Activated CD4-positive, alpha-beta T cell treated with anti-CD3 and anti-CD28 coated beads, Interleukin-2, amount 10 ng/mL, durations not matched to agents 7 days and 5 days (primary cell): ENCODE data around the gene SCGB1D2. TPM values are rescaled to one million over a fixed set of nuclear protein-coding genes. Genes with fewer than 3 reads are reported as not detected.

ENCODE experiments used
- CTCF ChIA-PET: fragments of 350-600 bp; sonication (Branson Sonifier 250); formaldehyde crosslinking; loops from one replicate; lab custom pipeline; 2021; ENCODE audit warnings: antibody characterized with exemption; lab: Charles Lee
- POLR2A ChIA-PET: fragments of 350-600 bp; sonication (Branson Sonifier 250); formaldehyde crosslinking; loops from one replicate; lab custom pipeline; 2021; ENCODE audit warnings: antibody characterized with exemption; lab: Charles Lee
- DNase-seq: peaks from one replicate; pipeline ENCODE4 v3.0.0-alpha.2; 2020
- H3K27ac Mint-ChIP-seq: one replicate; pipeline ENCODE4 v1.8.0; 2021; ENCODE audit warnings: mild to moderate bottlenecking, moderate library complexity, mixed read lengths
- H3K27me3 Mint-ChIP-seq: one replicate; pipeline ENCODE4 v1.8.0; 2021; ENCODE audit warnings: mixed read lengths
- H3K36me3 Mint-ChIP-seq: one replicate; pipeline ENCODE4 v1.8.0; 2021; ENCODE audit warnings: low read depth, mixed read lengths
- H3K4me1 Mint-ChIP-seq: one replicate; pipeline ENCODE4 v1.8.0; 2021; ENCODE audit warnings: mixed read lengths
- H3K4me3 Mint-ChIP-seq: one replicate; pipeline ENCODE4 v1.8.0; 2021; ENCODE audit warnings: mild to moderate bottlenecking, moderate library complexity, mixed read lengths
- H3K9me3 Mint-ChIP-seq: one replicate; pipeline ENCODE4 v1.8.0; 2021; ENCODE audit warnings: mixed read lengths
- total RNA-seq, 2 experiments: library from RNA; stranded (reverse); gene quantifications; one replicate each; pipeline ENCODE4 v1.2.3, GENCODE V29; 2021

Gene SCGB1D2
- total RNA-seq, 2 experiments from 2014 or later, result not detected

- H3K27ac Mint-ChIP-seq, result no peak overlapping the region
- no peak for DNase-seq
- H3K4me1 Mint-ChIP-seq, result no peaks in the 10 kb centered on the region
- H3K27me3 Mint-ChIP-seq, result peaks cover 18% of the 10 kb centered on the region
- H3K9me3 Mint-ChIP-seq, result peaks cover 28% of the 10 kb centered on the region
- ChIA-PET POLR2A (no interaction called here), CTCF (no interaction called here)
- H3K4me3 Mint-ChIP-seq, result no peak overlapping the region
- H3K36me3 Mint-ChIP-seq, result peaks cover 8% of the 10 kb centered on the region
These were observed 18.9 kb upstream of the SCGB1D2 start for GRCh38 chr11:62223095-62223494.

DNA sequence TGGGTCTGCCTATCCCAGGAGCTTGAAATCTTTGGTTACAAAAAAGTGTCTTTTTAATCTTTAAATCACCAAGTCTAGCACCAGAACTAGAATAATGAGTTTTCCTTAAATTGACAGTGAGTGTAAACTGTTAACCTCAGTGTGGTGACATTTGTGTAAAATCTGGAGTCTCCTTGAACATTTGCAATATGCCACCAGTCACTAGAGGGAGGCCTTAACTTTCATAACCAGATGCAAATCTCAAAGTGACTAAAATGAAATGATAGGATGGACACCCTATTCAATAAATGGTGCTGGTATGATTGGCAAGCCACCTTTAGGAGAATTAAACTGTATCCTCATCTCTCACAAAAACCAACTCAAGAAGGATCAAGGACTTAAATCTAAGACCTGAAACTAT lies 8.3 kb upstream of the SCGB1D2 start:
- ChIA-PET CTCF (no interaction called here), POLR2A (no interaction called here)
- Mint-ChIP-seq H3K4me1 (no peaks in the 10 kb centered on the region), H3K4me3 (no peak overlapping the region), H3K36me3 (no peaks in the 10 kb centered on the region), H3K27me3 (peaks cover 50% of the 10 kb centered on the region), H3K27ac (no peak overlapping the region), H3K9me3 (no peaks in the 10 kb centered on the region)
- DNase-seq, result no peak

- Mint-ChIP-seq H3K9me3 (no peaks in the 10 kb centered on the region), H3K36me3 (no peaks in the 10 kb centered on the region), H3K4me1 (no peaks in the 10 kb centered on the region), H3K4me3 (no peak overlapping the region), H3K27ac (no peak overlapping the region), H3K27me3 (peaks cover 60% of the 10 kb centered on the region)
- ChIA-PET CTCF (interaction anchor here (1.4 kb wide), 1 partner anchor 154 kb away, joined by 3 read pairs; no protein-coding TSS in a partner anchor), POLR2A (no interaction called here)
- no peak for DNase-seq
These were observed 5.9 kb upstream of the SCGB1D2 start for GRCh38 chr11:62236187-62236586.

- ChIA-PET CTCF (no interaction called here), POLR2A (no interaction called here)
- Mint-ChIP-seq H3K27ac (no peak overlapping the region), H3K9me3 (no peaks in the 10 kb centered on the region), H3K36me3 (no peaks in the 10 kb centered on the region), H3K27me3 (peaks cover 56% of the 10 kb centered on the region), H3K4me3 (no peak overlapping the region), H3K4me1 (no peaks in the 10 kb centered on the region)
- DNase-seq, result no peak
These were observed 4.5 kb upstream of the SCGB1D2 start for GRCh38 chr11:62237499-62237898.

- Mint-ChIP-seq H3K4me3 (no peak overlapping the region), H3K27ac (no peak overlapping the region), H3K9me3 (no peaks in the 10 kb centered on the region), H3K36me3 (no peaks in the 10 kb centered on the region), H3K27me3 (peaks cover 51% of the 10 kb centered on the region), H3K4me1 (no peaks in the 10 kb centered on the region)
- CTCF ChIA-PET, result no interaction called here
- no peak for DNase-seq
- POLR2A ChIA-PET, result no interaction called here
These were observed 3.9 kb upstream of the SCGB1D2 start for GRCh38 chr11:62238151-62238550.

DNA sequence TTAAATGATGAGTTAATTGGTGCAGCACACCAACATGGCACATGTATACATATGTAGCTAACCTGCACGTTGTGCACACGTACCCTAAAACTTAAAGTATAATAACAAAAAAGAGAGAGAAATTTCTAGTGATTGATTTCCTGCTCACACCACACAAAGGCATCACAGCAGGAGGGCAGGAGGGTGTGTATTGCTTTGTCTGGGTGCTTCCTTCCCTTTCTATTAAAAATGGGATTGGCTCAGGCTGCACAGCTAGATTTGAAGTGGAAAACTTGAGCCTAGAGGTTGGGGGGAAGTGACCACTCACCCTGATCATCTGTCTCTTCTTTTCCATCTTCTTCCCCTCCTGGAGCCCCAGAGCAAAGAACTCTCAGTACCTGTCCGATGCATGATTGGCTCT lies 944 bp upstream of the SCGB1D2 start:
- Mint-ChIP-seq H3K9me3 (no peaks in the 10 kb centered on the region), H3K4me1 (no peaks in the 10 kb centered on the region), H3K27me3 (peaks cover 30% of the 10 kb centered on the region), H3K4me3 (no peak overlapping the region), H3K27ac (no peak overlapping the region), H3K36me3 (no peaks in the 10 kb centered on the region)
- no peak for DNase-seq
- ChIA-PET POLR2A (interaction anchor here (0.6 kb wide), 1 partner anchor 15 kb away, joined by 4 read pairs; no protein-coding TSS in a partner anchor), CTCF (no interaction called here)

DNA sequence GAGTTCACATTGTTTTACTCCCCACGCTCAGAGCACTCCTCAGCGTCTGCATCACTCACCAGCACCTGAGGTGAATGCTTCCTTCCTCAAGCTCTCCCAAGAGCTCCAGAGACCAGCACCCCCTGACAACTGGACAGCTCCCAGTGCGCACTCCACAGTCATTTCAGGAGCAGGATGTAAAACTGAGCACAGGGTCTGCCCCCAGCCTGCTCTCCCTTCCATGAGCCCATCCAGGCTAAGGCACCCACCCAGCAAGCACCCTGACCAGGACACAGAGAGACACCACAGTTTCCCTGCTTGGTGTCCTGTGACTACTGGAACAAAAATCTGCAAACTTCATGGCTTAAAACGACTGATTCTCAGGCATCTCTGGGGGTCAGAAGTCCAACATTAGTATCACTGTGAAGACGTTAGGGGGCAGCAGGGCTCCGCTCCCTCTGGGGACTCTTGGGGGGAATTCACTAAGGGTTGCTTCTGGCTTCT lies 3.3 kb downstream of the SCGB1D2 start:
- Mint-ChIP-seq H3K27me3 (peaks cover 7% of the 10 kb centered on the region), H3K36me3 (no peaks in the 10 kb centered on the region), H3K4me1 (no peaks in the 10 kb centered on the region), H3K4me3 (no peak overlapping the region), H3K27ac (no peak overlapping the region), H3K9me3 (peaks cover 7% of the 10 kb centered on the region)
- ChIA-PET CTCF (no interaction called here), POLR2A (no interaction called here)
- peak; percentile 7 for DNase-seq

DNA sequence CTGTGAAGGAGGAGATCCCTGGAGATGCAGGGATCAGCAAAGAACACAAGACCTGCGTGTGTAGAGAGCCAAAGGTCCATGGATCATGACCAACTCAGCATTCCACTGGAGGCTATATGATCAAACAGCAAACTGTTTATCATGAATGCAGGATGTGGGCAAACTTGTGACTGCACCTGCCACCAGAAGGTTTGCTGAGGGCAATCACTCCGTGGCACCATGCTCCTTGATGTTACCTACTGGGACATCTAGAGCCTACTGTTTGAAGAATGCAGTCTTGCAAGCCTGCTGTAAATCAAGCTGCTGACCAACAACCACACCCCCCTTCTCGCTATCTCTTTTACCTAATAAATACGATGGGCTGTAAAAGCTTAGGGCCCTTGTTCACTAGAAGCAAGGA lies 9.7 kb downstream of the SCGB1D2 start:
- peaks cover 30% of the 10 kb centered on the region for H3K9me3 Mint-ChIP-seq
- H3K36me3 Mint-ChIP-seq, result peaks cover 7% of the 10 kb centered on the region
- no peak overlapping the region for H3K27ac Mint-ChIP-seq
- H3K27me3 Mint-ChIP-seq, result peaks cover 16% of the 10 kb centered on the region
- H3K4me3 Mint-ChIP-seq, result no peak overlapping the region
- no peaks in the 10 kb centered on the region for H3K4me1 Mint-ChIP-seq
- CTCF ChIA-PET, result interaction anchor here (1.3 kb wide), 1 partner anchor 9 kb away, joined by 3 read pairs; the partner anchor contains the start of gene SCGB1D2
- no peak for DNase-seq
- POLR2A ChIA-PET, result no interaction called here

- peaks cover 30% of the 10 kb centered on the region for H3K9me3 Mint-ChIP-seq
- POLR2A ChIA-PET, result no interaction called here
- H3K4me1 Mint-ChIP-seq, result no peaks in the 10 kb centered on the region
- no peak overlapping the region for H3K27ac Mint-ChIP-seq
- DNase-seq, result no peak
- H3K4me3 Mint-ChIP-seq, result no peak overlapping the region
- peaks cover 24% of the 10 kb centered on the region for H3K27me3 Mint-ChIP-seq
- peaks cover 7% of the 10 kb centered on the region for H3K36me3 Mint-ChIP-seq
- CTCF ChIA-PET, result no interaction called here
These were observed 12.0 kb downstream of the SCGB1D2 start for GRCh38 chr11:62253999-62254542.

- H3K27me3 Mint-ChIP-seq, result peaks cover 24% of the 10 kb centered on the region
- no peaks in the 10 kb centered on the region for H3K4me1 Mint-ChIP-seq
- H3K9me3 Mint-ChIP-seq, result peaks cover 17% of the 10 kb centered on the region
- no peak for DNase-seq
- H3K36me3 Mint-ChIP-seq, result peaks cover 7% of the 10 kb centered on the region
- ChIA-PET POLR2A (no interaction called here), CTCF (interaction anchor here (0.6 to 0.8 kb wide), 3 partner anchors 41 to 1179 kb away, joined by 3 read pairs; no protein-coding TSS in a partner anchor)
- no peak overlapping the region for H3K4me3 Mint-ChIP-seq
- H3K27ac Mint-ChIP-seq, result no peak overlapping the region
These were observed 14.2 kb downstream of the SCGB1D2 start for GRCh38 chr11:62256281-62256680.

DNA sequence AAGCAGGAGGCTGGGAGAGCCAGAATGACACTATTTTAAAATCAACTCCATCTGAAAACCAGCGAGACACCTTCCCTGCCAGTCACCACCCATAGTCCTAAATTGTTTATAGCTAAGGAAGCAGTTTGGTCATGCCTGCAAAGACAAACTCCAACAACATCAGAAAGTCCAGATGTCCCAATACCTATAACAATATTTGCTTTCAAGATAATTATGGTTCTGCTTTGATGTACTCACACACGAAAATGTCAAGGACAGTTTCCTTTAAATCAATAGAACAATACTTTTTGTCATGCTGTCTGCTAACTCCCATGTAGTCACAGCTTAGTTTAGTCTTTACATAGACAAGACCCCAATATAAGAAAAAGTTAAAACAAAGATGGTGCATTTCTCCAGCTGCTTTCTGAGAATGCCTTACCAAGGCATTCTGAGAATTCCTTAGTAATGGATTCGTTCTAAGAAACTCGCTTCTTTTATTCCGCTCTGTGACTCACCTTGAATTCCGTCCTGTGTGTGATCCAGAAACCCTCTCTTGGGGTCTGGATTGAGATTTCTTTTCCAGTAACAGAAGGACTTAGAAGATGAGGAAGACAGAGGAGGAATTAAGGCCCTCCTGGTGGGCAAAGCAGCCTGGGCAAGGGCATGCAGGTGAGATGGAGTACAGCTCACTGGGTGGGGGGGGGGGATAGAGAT lies 18.4 kb downstream of the SCGB1D2 start:
- Mint-ChIP-seq H3K9me3 (no peaks in the 10 kb centered on the region), H3K27ac (no peak overlapping the region), H3K4me1 (peaks cover 1% of the 10 kb centered on the region), H3K4me3 (no peak overlapping the region), H3K27me3 (peaks cover 27% of the 10 kb centered on the region), H3K36me3 (no peaks in the 10 kb centered on the region)
- no peak for DNase-seq
- CTCF ChIA-PET, result interaction anchor here (0.9 kb wide), 1 partner anchor 17 kb away, joined by 3 read pairs; no protein-coding TSS in a partner anchor
- POLR2A ChIA-PET, result no interaction called here

- Mint-ChIP-seq H3K27me3 (peaks cover 13% of the 10 kb centered on the region), H3K9me3 (no peaks in the 10 kb centered on the region), H3K4me3 (no peak overlapping the region), H3K27ac (no peak overlapping the region), H3K36me3 (no peaks in the 10 kb centered on the region), H3K4me1 (peaks cover 1% of the 10 kb centered on the region)
- no peak for DNase-seq
- ChIA-PET CTCF (interaction anchor here (0.6 kb wide), 1 partner anchor 429 kb away, joined by 3 read pairs; no protein-coding TSS in a partner anchor), POLR2A (no interaction called here)
These were observed 22.0 kb downstream of the SCGB1D2 start for GRCh38 chr11:62264004-62264403.

DNA sequence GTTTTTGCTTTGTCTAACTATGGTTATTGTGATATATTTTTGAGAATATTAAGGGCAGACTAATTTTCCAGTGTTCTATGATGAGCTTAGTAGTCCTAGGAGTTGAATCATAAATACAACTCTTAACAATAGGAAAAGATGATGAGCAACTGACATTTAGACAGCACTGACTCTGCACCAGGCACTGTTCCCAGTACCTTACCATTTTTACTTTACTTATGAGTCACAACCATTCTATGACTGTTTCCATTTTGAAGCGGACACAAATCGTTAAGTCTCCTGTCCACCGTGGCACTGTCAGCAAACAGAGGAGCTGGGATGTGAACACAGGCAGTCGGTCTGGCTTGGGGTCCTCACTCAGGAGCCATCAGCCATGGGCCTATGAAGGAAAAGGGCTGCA lies 24.5 kb downstream of the SCGB1D2 start:
- peaks cover 1% of the 10 kb centered on the region for H3K4me1 Mint-ChIP-seq
- CTCF ChIA-PET, result no interaction called here
- H3K36me3 Mint-ChIP-seq, result no peaks in the 10 kb centered on the region
- no peak overlapping the region for H3K4me3 Mint-ChIP-seq
- DNase-seq, result no peak
- peaks cover 9% of the 10 kb centered on the region for H3K27me3 Mint-ChIP-seq
- H3K9me3 Mint-ChIP-seq, result no peaks in the 10 kb centered on the region
- no peak overlapping the region for H3K27ac Mint-ChIP-seq
- POLR2A ChIA-PET, result no interaction called here
